ENCODE data around the gene FXYD3. TPM values are rescaled to one million over a fixed set of nuclear protein-coding genes. Genes with fewer than 3 reads are reported as not detected.

FXYD3 gene
- polyA plus RNA-seq, 1 of the 3 experiments (the other 2 are of a cell fraction), result not detected

- H3K36me3 ChIP-seq (replicated peaks in 1 of 2; ENCODE audit: control insufficient read depth in 1 of 2, insufficient read depth in 2 of 2, low read length in 1 of 2), result no peaks in the 10 kb centered on the region
- no peak for TF ChIP-seq RFX5 (IDR thresholded peaks at IDR 0.05; ENCODE audit: low read length)
- TF ChIP-seq USF2 (IDR thresholded peaks at IDR 0.05; ENCODE audit: borderline replicate concordance, low read depth, low read length), result no peak
- TF ChIP-seq, protein P1, sequence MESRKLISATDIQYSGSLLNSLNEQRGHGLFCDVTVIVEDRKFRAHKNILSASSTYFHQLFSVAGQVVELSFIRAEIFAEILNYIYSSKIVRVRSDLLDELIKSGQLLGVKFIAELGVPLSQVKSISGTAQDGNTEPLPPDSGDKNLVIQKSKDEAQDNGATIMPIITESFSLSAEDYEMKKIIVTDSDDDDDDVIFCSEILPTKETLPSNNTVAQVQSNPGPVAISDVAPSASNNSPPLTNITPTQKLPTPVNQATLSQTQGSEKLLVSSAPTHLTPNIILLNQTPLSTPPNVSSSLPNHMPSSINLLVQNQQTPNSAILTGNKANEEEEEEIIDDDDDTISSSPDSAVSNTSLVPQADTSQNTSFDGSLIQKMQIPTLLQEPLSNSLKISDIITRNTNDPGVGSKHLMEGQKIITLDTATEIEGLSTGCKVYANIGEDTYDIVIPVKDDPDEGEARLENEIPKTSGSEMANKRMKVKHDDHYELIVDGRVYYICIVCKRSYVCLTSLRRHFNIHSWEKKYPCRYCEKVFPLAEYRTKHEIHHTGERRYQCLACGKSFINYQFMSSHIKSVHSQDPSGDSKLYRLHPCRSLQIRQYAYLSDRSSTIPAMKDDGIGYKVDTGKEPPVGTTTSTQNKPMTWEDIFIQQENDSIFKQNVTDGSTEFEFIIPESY (IDR thresholded peaks at IDR 0.05; ENCODE audit: borderline replicate concordance, low read depth), result no peak
- no peak for TF ChIP-seq YY1 (IDR thresholded peaks at IDR 0.05; ENCODE audit: low read depth)
- no peak for TF ChIP-seq FOXM1 (IDR thresholded peaks at IDR 0.05; ENCODE audit: low read depth)
- no peak for TF ChIP-seq MEF2A (IDR thresholded peaks at IDR 0.05; ENCODE audit: borderline replicate concordance, low read depth)
- TF ChIP-seq REST (IDR thresholded peaks at IDR 0.05; ENCODE audit: low read depth, low read length), result no peak
- TF ChIP-seq, protein P2, sequence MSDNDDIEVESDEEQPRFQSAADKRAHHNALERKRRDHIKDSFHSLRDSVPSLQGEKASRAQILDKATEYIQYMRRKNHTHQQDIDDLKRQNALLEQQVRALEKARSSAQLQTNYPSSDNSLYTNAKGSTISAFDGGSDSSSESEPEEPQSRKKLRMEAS (IDR thresholded peaks at IDR 0.05; ENCODE audit: low read depth), result no peak
- no peak for TF ChIP-seq EP300 (IDR thresholded peaks at IDR 0.05; ENCODE audit: borderline replicate concordance in 1 of 2, low read depth in 1 of 2, low read length in 1 of 2)
- no peak for TF ChIP-seq RCOR1 (IDR thresholded peaks at IDR 0.05; ENCODE audit: low read length)
- TF ChIP-seq GABPA (IDR thresholded peaks at IDR 0.05; ENCODE audit: low read depth), result no peak
- TF ChIP-seq NFIC (IDR thresholded peaks at IDR 0.05; ENCODE audit: borderline replicate concordance), result no peak
- TF ChIP-seq RAD21 (IDR thresholded peaks at IDR 0.05; ENCODE audit: low read length), result no peak
- no peak for TF ChIP-seq JUND (IDR thresholded peaks at IDR 0.05)
- TF ChIP-seq CHD2 (IDR thresholded peaks at IDR 0.05; ENCODE audit: low read length, partially characterized antibody), result no peak
- H3F3A ChIP-seq (replicated peaks; ENCODE audit: insufficient read depth), result no peaks in the 10 kb centered on the region
- ChIA-PET CTCF (interaction anchor here (0.9 to 6.0 kb wide), 4 partner anchors 10 to 37 kb away, joined by 3 to 38 read pairs (median 14); no protein-coding TSS in a partner anchor), POLR2A (no interaction called here)
- H3K4me3 ChIP-seq (ENCODE audit: low read depth in 2 of 2, low read length in 1 of 2), result no peak overlapping the region
- no peak overlapping the region for H2AFZ ChIP-seq (ENCODE audit: low read depth)
- DNase-seq, result no peak
- 59% methylated on average over 11 of the region's 16 CpGs for WGBS (ENCODE audit: low lambda C conversion rate)
- no peak overlapping the region for H3K27ac ChIP-seq (ENCODE audit: low read depth in 2 of 2, low read length in 1 of 2)
- H3K9ac ChIP-seq, result no peak overlapping the region
- H3K4me1 ChIP-seq (ENCODE audit: control insufficient read depth in 1 of 2, insufficient read depth in 2 of 2, low read depth in 1 of 2, low read length in 1 of 2), result no peaks in the 10 kb centered on the region
- no peak overlapping the region for H3K4me2 ChIP-seq
- no peaks in the 10 kb centered on the region for H3K79me2 ChIP-seq (ENCODE audit: insufficient read depth)
- H4K20me1 ChIP-seq (ENCODE audit: insufficient read depth), result no peaks in the 10 kb centered on the region
- H3K9me2 ChIP-seq, result no peaks in the 10 kb centered on the region
- H3K27me3 ChIP-seq (ENCODE audit: insufficient read depth), result no peaks in the 10 kb centered on the region
- no peaks in the 10 kb centered on the region for H3K9me3 ChIP-seq
These were observed 34.9 kb upstream of the FXYD3 start for GRCh38 chr19:35080613-35081170.

All from SK-N-SH (cell line).